PC-3 (cell line): ENCODE measurements around the gene FOXD4L1.
"Not testable (repeated sequence)": the region's sequence is repeated elsewhere in the genome, so short reads cannot be mapped to it uniquely, and the experiment has no call there.

Source experiments
- CTCF ChIP-seq: fragments of 300-600 bp; sonication (generic); conservative IDR thresholded peaks from 2 replicates; pipeline ENCODE4 v1.5.1; 2017; ENCODE audit warnings: antibody characterized with exemption, low read depth, mild to moderate bottlenecking, low read length
- EZH2 ChIP-seq: fragments of 300-600 bp; sonication (generic); IDR thresholded peaks from one replicate; pipeline ENCODE4 v1.6.1; 2017; ENCODE audit warnings: antibody characterized with exemption, mild to moderate bottlenecking, low read length; ENCODE audit not compliant: unreplicated experiment
- EZH2phosphoT487 ChIP-seq: fragments of 300-600 bp; sonication (generic); IDR thresholded peaks from 2 replicates; pipeline ENCODE4 v1.6.1; 2018; ENCODE audit warnings: mild to moderate bottlenecking, antibody characterized with exemption, low read length, borderline replicate concordance

- not testable (repeated sequence) for TF ChIP-seq CTCF, EZH2phosphoT487, EZH2
Observed at GRCh38 chr2:113504081-113504480, 5.6 kb downstream of the FOXD4L1 start.
